KBM-7 (cell line): ENCODE measurements around the gene TMEM131.
A peak's percentile ranks its signal among the peaks of the same experiment; 100 is the strongest.

Experiments used
- DNase-seq: peaks from one replicate; pipeline ENCODE4 v3.0.0-alpha.2; 2015
- in situ Hi-C: fragments of 300-500 bp; cut with MboI; formaldehyde crosslinking; loops from 2 replicates; pipeline ENCODE4 v1.14.3; 2020; ENCODE audit warnings: low sequenced_read_pairs, low pct_unique_long_range_greater_than_20kb, mixed read lengths

Gene TMEM131

DNA sequence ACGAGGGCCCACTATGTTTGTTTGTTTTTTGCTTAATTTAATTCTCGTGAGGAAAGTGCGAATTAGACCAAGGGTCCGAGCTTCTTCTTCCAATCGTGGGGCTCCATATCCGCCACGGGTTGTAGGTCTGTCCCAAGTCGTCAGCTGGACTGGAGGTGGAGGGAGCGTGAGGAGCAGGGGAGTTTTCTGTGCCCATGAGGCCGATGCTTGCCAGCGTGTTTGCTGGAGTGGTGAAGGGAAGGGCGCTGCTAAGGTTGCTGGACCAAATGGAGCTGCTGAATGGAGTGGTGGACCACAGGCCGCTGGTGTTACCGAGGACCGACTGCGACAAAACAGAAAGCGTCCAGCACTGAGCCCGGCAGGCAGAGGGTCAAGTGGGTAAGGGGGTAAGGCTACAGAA, 238.7 kb downstream of the TMEM131 start:
- no peak for DNase-seq
- in situ Hi-C loops, result no loop called here

DNA sequence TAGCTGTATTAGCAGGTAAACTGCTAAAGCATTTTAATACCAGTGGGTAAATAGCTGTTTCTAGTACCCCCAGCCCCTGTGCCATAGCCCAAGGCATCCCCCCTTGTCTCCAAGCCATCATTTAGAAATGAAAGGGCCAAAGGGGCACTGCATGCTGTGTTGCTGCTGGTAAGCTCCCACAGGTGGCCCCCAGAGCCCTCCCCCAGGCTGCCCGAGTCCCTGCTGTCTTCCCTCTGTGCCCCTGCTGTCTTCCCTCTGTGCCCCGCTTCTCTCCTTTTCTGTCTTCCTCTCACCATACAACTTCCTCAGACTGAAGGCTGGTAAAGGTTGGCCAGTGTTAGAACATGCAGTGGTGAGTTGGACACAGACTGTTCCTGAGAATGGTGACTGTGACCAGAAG, 240.3 kb downstream of the TMEM131 start:
- in situ Hi-C loops, result no loop called here

DNA sequence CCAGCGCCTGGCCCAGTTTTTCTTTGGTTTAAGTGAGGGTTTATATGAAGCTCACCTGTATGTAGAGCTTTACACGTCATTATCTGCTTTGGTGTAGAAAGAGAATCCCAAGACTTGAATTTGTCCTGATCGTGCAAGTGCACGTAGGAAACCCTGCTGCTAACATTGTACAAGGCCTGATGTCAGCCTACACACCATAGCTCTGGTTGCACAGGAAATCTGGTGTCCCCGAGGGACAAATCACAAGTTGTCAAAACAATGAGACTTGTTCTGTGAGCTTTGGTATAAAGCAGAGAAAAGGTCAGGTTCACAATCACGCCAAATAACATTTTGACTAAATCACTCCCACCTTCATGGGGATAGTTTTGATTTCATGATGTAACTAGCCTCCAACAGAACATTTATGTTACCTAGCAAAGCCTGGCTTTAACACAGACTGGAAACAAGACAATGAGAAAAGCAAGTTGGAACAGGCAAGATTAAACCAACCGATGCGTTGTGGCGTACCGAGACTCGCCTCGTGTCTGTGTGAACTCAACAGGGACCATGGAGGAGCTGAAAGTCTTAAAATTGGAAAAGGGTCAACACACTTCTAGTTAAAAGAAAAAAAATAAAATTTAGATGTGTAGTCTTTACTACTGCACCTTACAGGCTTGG, 240.9 kb downstream of the TMEM131 start:
- in situ Hi-C loops, result no loop called here
- DNase-seq, result no peak

More for the DNA sequence above, 240.3 kb downstream of the TMEM131 start:
- DNase-seq, result no peak

DNA sequence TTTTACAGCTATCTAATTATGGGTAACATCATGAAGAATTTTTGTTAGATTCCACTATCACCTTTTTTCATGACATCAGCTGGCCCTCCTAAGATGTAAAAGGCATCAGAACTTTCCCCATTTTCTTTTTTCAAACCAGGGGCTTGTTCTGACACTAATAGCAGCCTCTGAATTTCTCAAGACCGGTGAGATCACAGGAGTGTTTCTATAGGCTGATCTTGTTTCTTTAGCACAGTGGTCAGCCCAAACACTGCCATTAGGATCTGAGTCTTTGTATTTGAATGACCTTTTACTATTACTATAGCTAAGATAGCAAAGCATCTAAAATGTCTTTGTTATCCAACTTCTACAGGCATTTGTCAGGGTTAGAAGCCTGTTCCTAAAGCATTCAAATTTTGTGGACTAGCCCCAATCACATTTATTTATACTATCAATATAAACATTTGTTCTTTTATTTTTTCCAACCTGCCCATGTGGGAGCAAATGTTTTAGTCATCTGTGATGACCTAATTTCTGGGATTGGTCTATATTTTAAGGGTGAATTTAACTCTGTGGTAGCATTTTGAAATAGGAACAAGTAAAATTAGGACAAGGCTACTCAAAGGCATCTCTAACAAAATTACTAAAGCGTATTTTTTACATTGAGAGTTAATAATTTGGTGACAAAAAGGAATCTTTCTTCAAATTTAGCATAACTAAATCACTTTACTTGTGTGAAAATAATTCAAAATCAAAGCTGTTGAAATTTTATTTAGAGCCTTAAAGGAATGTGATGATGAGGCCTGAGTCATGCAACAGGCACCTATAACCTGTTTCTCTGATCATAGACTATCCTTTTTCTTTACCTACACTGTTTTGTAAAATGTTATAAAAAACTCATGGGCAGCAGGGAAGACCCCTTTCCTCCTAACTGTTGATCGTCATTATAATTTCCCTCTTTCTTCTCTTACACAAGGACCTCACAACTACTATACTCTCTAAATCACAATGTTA, 243.1 kb downstream of the TMEM131 start:
- no peak for DNase-seq
- in situ Hi-C loops, result no loop called here

DNA sequence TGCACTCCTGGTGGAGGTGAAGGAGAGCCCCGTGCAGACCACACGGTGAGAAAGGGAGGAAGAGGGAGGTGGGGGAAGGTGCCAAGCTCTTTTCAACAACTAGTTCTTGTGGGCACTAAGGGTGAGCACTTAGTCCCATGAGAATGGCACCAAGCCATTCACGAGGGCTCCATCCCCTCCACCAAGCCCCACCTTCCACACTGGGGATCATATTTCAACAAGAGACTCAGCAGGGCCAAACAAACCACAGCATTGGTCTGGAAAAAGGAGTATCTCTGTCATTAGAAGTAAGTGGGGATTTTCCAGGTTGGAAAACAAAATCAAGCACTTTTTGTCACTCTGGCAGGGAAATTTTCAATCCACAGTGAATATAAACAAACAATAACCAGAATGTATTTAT, 244.0 kb downstream of the TMEM131 start:
- no peak for DNase-seq
- in situ Hi-C loops, result no loop called here

DNA sequence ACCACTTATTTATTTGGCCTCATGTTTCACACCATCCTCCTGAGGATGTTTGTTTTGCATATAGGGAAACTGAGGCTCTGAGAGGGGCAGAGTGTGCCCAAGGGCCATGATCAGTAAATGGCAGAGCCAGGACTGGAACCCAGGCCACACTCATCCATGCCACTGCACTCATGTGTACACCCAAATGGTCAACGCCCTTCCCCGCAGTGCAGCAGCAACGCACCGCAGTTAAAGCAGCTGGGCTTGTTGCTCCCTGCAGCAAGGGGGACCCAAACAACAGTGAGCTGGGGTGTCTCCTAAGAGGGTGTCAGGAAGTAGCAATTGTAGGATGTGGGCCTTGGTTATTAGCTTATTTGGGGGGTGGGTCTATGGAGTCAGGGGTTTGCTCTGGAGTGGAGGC, 245.7 kb downstream of the TMEM131 start:
- in situ Hi-C loops, result no loop called here
- no peak for DNase-seq

DNA sequence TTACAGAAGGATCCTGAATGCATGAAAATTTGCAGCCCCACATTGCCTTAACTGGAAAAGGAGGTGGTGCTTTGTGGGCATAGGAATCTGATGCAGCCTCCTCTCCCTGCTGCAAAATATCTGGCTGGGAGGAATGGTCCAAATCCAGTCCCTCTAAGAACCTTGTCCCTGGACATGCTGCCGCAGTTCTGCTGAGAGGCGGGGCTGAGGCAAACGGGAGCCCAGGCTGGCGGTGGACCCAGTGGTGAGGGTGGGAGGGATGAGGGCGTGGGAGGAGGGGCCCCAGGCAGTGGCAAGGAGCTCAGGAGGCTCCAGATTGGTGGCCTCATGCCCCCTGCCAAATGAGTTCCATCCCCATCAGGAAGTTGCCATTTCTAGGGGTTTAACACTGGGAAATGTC, 246.2 kb downstream of the TMEM131 start:
- no peak for DNase-seq
- in situ Hi-C loops, result no loop called here

DNA sequence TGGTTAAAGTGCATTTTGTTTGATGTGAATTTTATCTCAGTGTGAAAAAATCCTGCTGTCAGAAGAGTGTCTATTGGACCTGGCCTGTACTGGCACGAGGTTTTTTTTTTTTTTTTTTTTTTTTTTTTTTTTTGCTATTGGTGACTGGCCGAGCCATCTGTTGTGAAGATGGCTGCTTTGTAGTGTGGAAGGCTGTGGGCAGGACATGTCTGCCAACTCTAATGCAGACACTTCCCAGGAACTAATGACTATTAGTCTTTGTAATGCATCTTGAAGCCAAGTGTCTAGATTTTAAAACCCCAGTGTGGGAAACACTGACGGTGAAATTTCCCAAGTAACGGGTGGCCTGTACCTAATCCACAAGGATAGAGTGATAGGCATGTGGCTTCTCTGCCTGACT, 248.0 kb downstream of the TMEM131 start:
- in situ Hi-C loops, result no loop called here
- DNase-seq, result no peak

DNA sequence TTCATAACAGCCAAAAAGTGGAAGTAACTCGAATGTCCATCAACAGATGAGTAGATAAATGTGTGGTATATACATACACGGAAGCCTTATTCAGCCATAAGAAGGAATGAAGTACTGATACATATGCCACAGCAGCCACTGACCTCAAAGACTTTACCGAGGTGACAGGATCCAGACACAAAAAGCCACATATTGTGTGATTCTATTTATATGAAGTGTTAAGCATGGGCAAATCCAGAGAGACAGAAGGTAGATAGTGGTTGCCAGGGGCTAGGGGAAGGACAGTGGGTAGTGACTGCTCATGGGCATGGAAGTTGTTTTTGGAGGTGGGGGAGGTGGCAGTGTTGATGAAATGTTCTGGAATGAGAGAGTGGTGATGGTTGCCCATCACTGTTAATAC, 248.5 kb downstream of the TMEM131 start:
- DNase-seq, result peak; percentile 40
- in situ Hi-C loops, result no loop called here

DNA sequence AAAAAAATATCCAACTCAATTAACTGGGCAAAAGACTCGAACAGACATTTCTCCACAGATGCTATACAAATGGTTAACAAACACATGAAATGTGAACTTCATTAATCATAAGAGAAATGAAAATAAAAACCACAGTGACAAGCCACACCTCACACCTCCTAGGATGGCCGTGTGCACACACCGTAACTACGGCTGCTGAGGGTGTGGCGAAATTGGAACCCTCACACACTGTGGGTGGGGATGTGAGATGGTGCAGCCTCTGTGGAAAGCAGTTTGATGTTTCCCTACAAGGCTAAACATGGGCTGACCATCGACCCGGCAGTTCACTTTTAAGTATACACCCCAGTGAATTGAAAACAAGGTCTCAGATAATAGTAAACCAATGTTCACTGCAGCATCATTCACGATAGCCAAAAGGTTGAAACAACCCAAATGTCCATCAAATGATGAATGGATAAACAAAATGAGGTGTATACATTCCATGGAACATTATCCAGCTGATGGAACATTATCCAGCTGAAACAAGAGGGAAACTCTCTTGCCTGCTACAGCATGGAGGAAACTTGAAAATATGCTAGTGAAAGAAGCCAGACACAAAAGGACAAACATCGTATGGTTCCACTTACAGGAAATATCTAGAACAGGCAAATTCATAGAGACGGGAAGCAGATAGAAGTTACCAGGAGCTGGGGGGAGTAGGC, 250.1 kb downstream of the TMEM131 start:
- in situ Hi-C loops, result no loop called here
- DNase-seq, result no peak

DNA sequence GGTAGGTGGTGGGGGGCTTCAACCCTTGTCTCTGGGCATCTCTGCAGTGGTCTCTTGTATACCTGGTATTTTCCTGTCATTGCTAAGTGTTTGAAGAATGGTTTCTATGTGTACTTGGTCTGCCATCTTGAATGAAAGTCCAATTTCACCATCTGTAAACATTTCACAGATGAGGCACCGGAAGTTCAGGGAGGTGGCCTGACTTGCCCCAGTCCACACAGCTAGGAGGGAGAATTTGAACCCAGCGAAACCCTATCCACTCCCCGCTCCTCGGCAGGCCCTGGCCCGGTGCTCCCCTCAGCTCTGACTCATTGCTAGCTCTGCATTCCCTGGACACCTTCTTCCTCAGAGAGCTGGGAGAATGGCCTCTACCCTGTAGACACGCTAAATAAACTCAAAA, 251.8 kb downstream of the TMEM131 start:
- no peak for DNase-seq
- in situ Hi-C loops, result no loop called here

DNA sequence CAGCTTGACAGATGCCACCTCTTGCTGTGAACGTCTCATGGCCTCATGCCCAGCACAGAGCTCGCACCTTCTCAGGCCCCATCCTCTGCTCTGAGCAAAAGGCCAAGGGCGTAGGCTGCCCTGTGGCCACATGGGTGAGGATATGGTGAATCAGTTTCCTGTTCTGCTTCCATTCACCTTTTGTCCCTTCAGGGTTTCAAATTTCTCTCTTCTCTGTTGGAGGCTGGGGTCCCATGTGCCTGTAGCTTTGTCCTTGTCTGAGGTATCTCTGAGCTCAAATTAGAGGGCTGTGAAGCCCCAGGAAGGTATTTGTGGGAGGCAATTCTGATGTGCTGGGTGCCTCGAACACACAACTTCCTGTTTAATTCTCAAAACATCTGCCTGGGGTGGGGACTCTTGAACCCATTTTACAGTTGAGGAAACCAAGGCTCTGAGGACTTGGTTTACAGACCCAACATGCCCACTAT, 253.3 kb downstream of the TMEM131 start:
- no peak for DNase-seq
- in situ Hi-C loops, result no loop called here

DNA sequence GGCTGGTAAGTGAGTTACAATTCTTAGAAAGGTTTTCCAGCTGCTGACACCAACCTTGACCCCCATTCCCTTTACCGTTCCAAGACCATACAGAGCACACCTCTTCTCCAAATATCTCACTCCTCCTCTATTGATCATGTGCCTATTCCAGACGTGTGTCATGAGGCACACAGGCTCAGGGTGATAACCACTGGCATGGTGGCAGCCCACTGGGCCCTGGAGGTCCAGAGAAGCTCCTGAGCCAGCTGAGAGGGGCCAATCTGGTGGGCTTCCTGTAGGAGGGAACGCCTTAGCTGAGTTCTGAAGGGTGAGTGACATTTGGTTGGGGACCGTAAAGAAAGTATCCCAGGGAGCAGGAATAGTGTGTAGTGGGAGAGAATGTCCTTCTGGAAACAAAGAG, 254.1 kb downstream of the TMEM131 start:
- no peak for DNase-seq
- in situ Hi-C loops, result no loop called here

DNA sequence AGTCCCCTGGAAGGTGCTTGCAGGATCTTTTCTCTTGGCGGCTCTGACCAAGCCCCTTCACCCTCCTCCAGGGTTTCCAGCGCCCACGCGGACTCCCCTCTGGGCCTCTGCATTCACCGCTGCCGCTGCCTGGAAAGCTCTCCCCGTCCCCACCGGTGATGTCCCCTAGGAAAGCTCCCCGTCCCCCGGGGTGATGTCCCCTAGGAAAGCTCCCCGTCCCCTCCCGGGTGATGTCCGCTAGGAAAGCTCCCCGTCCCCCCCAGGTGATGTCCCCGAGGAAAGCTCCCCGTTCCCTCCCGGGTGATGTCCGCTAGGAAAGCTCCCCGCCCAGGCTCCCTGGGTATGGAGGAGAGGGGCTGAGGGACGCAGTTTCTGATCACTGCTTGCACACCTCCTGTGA, 254.5 kb downstream of the TMEM131 start:
- in situ Hi-C loops, result no loop called here
- no peak for DNase-seq

DNA sequence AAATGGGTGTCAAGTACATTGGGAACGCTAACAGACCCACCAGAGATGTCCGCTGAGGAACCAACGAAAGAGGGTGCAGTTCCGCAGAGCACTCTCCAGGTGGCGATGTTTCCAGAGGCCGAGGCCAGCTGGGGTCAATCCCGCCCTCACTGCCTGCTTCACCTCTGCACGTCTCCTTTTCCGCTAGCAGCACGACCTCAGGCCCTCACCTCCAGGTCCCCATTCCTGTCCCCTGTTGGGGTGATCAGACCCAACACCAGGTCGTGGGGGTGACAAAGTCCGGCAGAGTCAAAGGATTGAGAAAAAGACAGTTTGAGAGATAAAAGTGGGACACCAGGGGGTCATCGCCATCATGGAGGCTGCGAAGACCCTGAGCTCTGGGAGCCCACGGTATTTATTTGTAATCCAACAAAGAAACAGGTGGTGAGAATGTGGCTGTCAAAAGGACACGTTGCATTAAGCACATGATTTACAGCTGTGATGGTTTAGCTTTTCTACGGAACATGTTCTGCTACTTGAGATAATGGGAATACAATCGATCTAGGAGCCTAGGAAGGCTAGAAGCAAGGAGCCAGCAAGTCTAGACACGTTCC, 255.1 kb downstream of the TMEM131 start:
- peak; percentile 66 for DNase-seq

DNA sequence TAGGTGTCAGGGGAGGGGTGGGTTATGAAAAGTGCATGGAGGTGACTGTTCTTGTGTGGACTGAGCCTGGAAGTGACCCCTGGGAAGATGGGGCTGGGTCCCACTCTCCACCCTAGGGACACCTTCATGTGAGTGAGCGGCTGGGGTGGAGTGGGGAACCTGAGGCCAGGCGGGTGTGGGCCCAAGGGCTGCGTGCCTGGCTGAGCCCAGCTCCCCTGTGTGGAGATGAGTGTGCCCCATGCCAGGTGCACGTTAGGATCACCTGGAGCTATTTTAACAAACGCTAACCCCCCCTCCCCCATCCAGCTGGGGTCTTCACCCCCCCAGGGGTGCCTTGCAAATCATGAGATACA, 255.9 kb downstream of the TMEM131 start:
- no peak for DNase-seq
- in situ Hi-C loops, result no loop called here

More for the DNA sequence above, 255.1 kb downstream of the TMEM131 start:
- in situ Hi-C loops, result no loop called here

DNA sequence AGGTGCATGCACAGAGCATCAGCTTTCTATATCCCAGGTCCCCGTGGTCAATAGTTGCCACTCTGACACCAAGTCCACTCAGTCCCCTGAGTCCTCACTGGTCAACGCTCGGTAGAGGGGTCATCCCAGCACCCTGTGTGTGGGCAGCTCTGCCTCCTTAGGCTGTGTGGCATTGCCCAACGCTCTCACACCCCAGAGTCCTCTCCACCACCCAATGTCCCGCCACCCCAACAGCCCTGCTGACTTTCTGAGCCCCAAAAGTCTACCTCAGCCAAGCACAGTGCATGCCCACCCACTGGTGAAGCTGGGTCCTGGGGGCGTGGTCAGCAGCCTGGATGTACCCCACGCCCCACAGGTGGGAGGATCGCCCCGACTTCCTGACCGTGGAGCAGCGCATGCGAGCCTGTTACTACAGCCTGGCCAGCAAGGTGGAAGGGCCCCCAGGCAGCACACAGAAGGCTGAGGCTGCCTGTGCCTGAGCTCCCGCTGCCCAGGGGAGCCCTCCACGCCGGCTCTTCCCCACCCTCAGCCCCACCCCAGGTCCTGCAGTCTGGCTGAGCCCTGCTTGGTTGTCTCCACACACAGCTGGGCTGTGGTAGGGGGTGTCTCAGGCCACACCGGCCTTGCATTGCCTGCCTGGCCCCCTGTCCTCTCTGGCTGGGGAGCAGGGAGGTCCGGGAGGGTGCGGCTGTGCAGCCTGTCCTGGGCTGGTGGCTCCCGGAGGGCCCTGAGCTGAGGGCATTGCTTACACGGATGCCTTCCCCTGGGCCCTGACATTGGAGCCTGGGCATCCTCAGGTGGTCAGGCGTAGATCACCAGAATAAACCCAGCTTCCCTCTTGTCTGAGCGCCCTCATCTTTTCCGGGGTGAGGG, 256.5 kb downstream of the TMEM131 start:
- no peak for DNase-seq
- in situ Hi-C loops, result no loop called here

DNA sequence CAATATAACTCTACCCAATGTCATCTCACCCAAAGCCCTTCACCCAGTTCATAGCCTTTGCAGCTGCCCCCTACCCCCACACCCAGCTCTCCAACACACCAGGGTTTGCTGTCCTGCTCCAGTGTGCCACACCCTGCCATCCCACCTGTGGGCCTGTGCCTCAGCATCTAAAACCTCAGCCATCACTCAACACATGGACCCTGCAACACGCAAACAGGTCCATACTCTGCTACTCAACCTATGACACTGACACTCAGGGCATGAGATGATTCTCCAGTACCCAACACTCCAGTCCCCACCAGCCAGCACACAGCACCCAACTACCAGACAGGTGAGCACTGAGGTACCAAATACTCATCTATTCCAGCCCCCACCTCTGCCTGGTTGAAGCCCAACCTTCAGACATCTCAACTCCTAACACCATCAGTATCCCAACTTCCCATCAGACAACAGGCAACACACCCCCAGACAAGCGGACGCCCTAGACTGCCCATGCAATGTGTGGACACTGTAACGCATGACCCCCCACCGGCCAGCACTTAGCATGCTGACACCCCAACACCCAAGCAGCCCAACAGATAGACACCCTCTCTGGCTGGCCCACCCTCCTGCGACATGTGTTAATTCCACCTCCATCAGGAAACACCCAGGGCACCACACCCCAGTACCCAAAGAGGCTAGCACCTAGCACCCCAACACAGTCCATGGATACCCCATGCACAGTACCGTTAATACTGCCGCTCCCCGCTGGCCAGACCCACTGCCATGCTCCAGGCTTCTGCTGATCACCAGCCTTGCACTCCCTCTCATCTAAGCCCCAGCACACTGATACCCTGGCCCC, 257.3 kb downstream of the TMEM131 start:
- DNase-seq, result no peak
- in situ Hi-C loops, result no loop called here
